Omental fat pad (tissue), 4 donors: ENCODE data around the gene LRP5. TPM values are rescaled to one million over a fixed set of nuclear protein-coding genes. Genes with fewer than 3 reads are reported as not detected.
"Not testable (repeated sequence)": the region's sequence is repeated elsewhere in the genome, so short reads cannot be mapped to it uniquely, and the experiment has no call there.

Source experiments
- ATAC-seq: fragments of 150-250 bp; one replicate; pipeline ENCODE4 v1.9.1; 2016; ENCODE audit warnings: mild to moderate bottlenecking, moderate library complexity; ENCODE audit not compliant: low FRiP score
- DNase-seq: peaks from one replicate; pipeline ENCODE4 v3.0.0-alpha.2; 2019; ENCODE audit warnings: low spot score
- CTCF ChIP-seq, 3 donors: fragments of 450-650 bp; IDR thresholded peaks; one replicate each; pipeline ENCODE4 v1.5.1; 2016 to 2017; ENCODE audit warnings: antibody characterized with exemption in 3 of 3, mild to moderate bottlenecking in 3 of 3, moderate library complexity in 2 of 3
- total RNA-seq, 4 donors: library from RNA; depleted of rRNA; stranded (reverse); fragments of >200 nt; gene quantifications; one replicate each; pipeline ENCODE4 v1.1.0, GENCODE V29; 2016

LRP5 gene
- total RNA-seq, 4 donors from 2014 or later, result 18.0 to 44.5 (median 34.6) TPM

- ATAC-seq, result no peak
Measured at GRCh38 chr11:68432874-68433273, 120.5 kb downstream of the LRP5 start.

GRCh38 chr11:68433541-68433940, 121.2 kb downstream of the LRP5 start:
- ATAC-seq, result no peak
- no peak for DNase-seq
- no peak for TF ChIP-seq CTCF (IDR thresholded peaks at IDR 0.05)

More at GRCh38 chr11:68432874-68433273, 120.5 kb downstream of the LRP5 start:
- no peak for TF ChIP-seq CTCF (IDR thresholded peaks at IDR 0.05)
- DNase-seq, result no peak

GRCh38 chr11:68434159-68434558, 121.8 kb downstream of the LRP5 start:
- DNase-seq, ATAC-seq: not testable (repeated sequence)

GRCh38 chr11:68436162-68436888, 123.9 kb downstream of the LRP5 start:
- no peak for TF ChIP-seq CTCF (IDR thresholded peaks at IDR 0.05)
- ATAC-seq (no peak), DNase-seq (no peak)

- DNase-seq (no peak), ATAC-seq (no peak)
- TF ChIP-seq CTCF (IDR thresholded peaks at IDR 0.05), result no peak
Measured at GRCh38 chr11:68436985-68437926, 124.9 kb downstream of the LRP5 start.

GRCh38 chr11:68437927-68438657, 125.7 kb downstream of the LRP5 start:
- no peak for DNase-seq
- TF ChIP-seq CTCF (IDR thresholded peaks at IDR 0.05), result no peak
- ATAC-seq, result no peak
